ENCODE data around the gene CLDN18.

DNA sequence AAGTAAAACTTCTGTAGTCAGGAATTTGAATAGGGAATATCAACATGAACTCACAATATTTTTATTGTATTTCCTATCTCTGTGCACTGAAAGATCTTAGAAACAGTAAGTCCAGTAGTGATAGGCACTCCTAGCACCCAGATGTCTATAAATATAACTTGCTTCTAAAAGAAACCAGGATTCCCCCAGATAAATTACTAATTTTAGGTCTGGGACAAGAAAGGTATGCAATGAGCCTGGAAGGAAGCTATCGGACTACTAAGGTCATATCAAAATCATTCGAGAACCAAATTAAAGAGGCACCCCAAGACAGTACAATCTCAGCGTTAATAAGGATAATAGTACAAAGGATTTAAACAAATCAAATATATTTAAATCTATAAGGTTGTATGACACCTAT is 47.4 kb downstream of the CLDN18 start:
- TF ChIP-seq POLR2A (IDR thresholded peaks at IDR 0.05), result no peak
- TF ChIP-seq, protein P1, sequence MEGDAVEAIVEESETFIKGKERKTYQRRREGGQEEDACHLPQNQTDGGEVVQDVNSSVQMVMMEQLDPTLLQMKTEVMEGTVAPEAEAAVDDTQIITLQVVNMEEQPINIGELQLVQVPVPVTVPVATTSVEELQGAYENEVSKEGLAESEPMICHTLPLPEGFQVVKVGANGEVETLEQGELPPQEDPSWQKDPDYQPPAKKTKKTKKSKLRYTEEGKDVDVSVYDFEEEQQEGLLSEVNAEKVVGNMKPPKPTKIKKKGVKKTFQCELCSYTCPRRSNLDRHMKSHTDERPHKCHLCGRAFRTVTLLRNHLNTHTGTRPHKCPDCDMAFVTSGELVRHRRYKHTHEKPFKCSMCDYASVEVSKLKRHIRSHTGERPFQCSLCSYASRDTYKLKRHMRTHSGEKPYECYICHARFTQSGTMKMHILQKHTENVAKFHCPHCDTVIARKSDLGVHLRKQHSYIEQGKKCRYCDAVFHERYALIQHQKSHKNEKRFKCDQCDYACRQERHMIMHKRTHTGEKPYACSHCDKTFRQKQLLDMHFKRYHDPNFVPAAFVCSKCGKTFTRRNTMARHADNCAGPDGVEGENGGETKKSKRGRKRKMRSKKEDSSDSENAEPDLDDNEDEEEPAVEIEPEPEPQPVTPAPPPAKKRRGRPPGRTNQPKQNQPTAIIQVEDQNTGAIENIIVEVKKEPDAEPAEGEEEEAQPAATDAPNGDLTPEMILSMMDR (IDR thresholded peaks at IDR 0.05), result no peak

All from sigmoid colon (tissue), 3 donors.